ENCODE measurements around the gene RCOR2. TPM values are rescaled to one million over a fixed set of nuclear protein-coding genes. Genes with fewer than 3 reads are reported as not detected.

The RCOR2 gene
- total and polyA plus RNA-seq, 2 of the 13 experiments (the other 11 are each of a cell fraction or from before 2014, with no cell fraction given): 8.3 to 8.5 TPM

- CTCF ChIA-PET (ENCODE audit: low intra/inter-chr PET ratio, low total read pairs): no interaction called here
- FAIRE-seq (no peak), ATAC-seq (no peak), DNase-seq (ENCODE audit: low spot score) (no peak)
- Histone ChIP-seq H3K27me3 (ENCODE audit: control insufficient read depth in 1 of 2, insufficient read depth in 2 of 2, low read length in 2 of 2) (no peaks in the 10 kb centered on the region), H3K36me3 (replicated peaks in 1 of 2; ENCODE audit: control insufficient read depth in 1 of 2, insufficient read depth in 2 of 2, low read length in 2 of 2) (peaks cover 17 to 35% of the 10 kb centered on the region in 2 experiments; a peak in 4 of 5 replicates), H3K4me1 (ENCODE audit: insufficient read depth, low read length) (no peaks in the 10 kb centered on the region), H3K79me2 (ENCODE audit: insufficient read depth, low read length) (no peaks in the 10 kb centered on the region), H3K27ac (ENCODE audit: extremely low read length, insufficient read depth, low read length) (no peak overlapping the region), H3K9ac (ENCODE audit: insufficient read depth, low read depth, low read length) (no peak overlapping the region), H3K4me2 (ENCODE audit: low read depth, low read length) (no peak overlapping the region), H3K9me3 (ENCODE audit: low read length) (no peaks in the 10 kb centered on the region), H2AFZ (ENCODE audit: low read length) (no peak overlapping the region), H4K20me1 (ENCODE audit: insufficient read depth, low read length) (no peaks in the 10 kb centered on the region), H3K4me3 (replicated peaks in 1 of 3; ENCODE audit: insufficient read depth in 1 of 3, low read depth in 2 of 3, low read length in 3 of 3) (no peak overlapping the region)
- 97% methylated on average over 7 of the region's 21 CpGs for WGBS (ENCODE audit: low lambda C conversion rate)
- intact Hi-C loops (cut with micrococcal nuclease; ENCODE audit: unreplicated experiment): loop anchor here (10.0 kb wide), 1 partner anchor 143 kb away; the partner anchor contains the start of gene ZFTA
- no TSS peak for BruUV-seq (replicated peaks)
- in situ Hi-C loops (cut with HindIII; ENCODE audit: extremely low pct_ligation_motif_present, low pct_unique_long_range_greater_than_20kb): no loop called here
- POLR2A ChIA-PET: no interaction called here
- TF ChIP-seq KAT2B (IDR thresholded peaks at IDR 0.05; ENCODE audit: borderline replicate concordance, low read depth, low read length) (no peak), SRSF4 (IDR thresholded peaks at IDR 0.05; ENCODE audit: low read depth, low read length, poor library complexity, severe bottlenecking) (no peak), RBM22 (optimal IDR thresholded peaks at IDR 0.05; ENCODE audit: low read length) (peak; percentile 43), AGO2 (optimal IDR thresholded peaks at IDR 0.05; ENCODE audit: low read depth, low read length) (peak; percentile 58), MAF1 (CRISPR knock-in tag; IDR thresholded peaks at IDR 0.05; ENCODE audit: borderline replicate concordance) (no peak), MIXL1 (CRISPR knock-in tag; IDR thresholded peaks at IDR 0.05) (no peak), CHD2 (IDR thresholded peaks at IDR 0.05; ENCODE audit: low read depth, low read length) (no peak)
Observed at GRCh38 chr11:63907808-63908530, 9.0 kb downstream of the RCOR2 start.

DNA sequence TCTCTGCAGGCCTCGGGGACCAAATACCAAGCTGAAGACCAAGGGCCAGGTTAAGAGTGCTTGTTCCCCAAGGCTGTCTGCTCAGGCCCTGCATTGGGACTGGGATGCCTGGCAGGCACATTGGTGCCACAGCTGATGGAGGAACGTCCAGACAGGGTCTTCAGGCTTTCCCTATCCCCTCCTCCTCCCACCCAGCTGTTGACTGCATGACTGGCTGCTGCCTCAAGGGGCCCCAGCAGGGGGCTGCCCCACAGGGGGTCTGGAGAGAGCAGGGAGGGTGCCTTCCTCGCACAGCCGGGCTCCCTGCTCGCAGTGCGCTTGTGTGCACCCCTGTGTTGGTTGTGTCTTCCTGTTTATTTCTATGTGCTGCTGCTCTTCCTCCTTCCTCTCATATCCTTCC, 9.9 kb downstream of the RCOR2 start:
- no peak overlapping the region for H3K27ac ChIP-seq (ENCODE audit: extremely low read length, insufficient read depth, low read length)
- H3K9me3 ChIP-seq (ENCODE audit: low read length): no peaks in the 10 kb centered on the region
- TF ChIP-seq TEAD3 (CRISPR knock-in tag; optimal IDR thresholded peaks at IDR 0.05; ENCODE audit: borderline replicate concordance) (no peak), ZNF234 (CRISPR knock-in tag; conservative IDR thresholded peaks at IDR 0.05) (no peak)
- H4K20me1 ChIP-seq (ENCODE audit: insufficient read depth, low read length): no peaks in the 10 kb centered on the region
- peaks cover 24 to 44% of the 10 kb centered on the region in 2 experiments for H3K36me3 ChIP-seq (replicated peaks in 1 of 2; ENCODE audit: control insufficient read depth in 1 of 2, insufficient read depth in 2 of 2, low read length in 2 of 2)
- 88% methylated on average over 6 of the region's 6 CpGs for WGBS (ENCODE audit: low lambda C conversion rate)
- H3K4me1 ChIP-seq (ENCODE audit: insufficient read depth, low read length): no peaks in the 10 kb centered on the region
- no peaks in the 10 kb centered on the region for H3K27me3 ChIP-seq (ENCODE audit: control insufficient read depth in 1 of 2, insufficient read depth in 2 of 2, low read length in 2 of 2)
- ChIA-PET POLR2A (interaction anchor here (0.9 to 1.3 kb wide), 3 partner anchors 10 to 68 kb away, joined by 3 to 5 read pairs (median 3); partner anchors contain the start of genes MARK2 and RCOR2), CTCF (ENCODE audit: low intra/inter-chr PET ratio, low total read pairs) (interaction anchor here (1.7 kb wide), 1 partner anchor 70 kb away, joined by 9 read pairs; no protein-coding TSS in a partner anchor)
- no peak overlapping the region for H2AFZ ChIP-seq (ENCODE audit: low read length)
- no peak overlapping the region for H3K9ac ChIP-seq (ENCODE audit: insufficient read depth, low read depth, low read length)
- H3K79me2 ChIP-seq (ENCODE audit: insufficient read depth, low read length): no peaks in the 10 kb centered on the region
- intact Hi-C loops (cut with micrococcal nuclease; ENCODE audit: unreplicated experiment): loop anchor here (10.0 kb wide), 1 partner anchor 142 kb away; the partner anchor contains the start of gene ZFTA
- no peak overlapping the region for H3K4me3 ChIP-seq (replicated peaks in 1 of 3; ENCODE audit: insufficient read depth in 1 of 3, low read depth in 2 of 3, low read length in 3 of 3)
- DNase-seq (ENCODE audit: low spot score): no peak
- no peak overlapping the region for H3K4me2 ChIP-seq (ENCODE audit: low read depth, low read length)
- BruUV-seq (replicated peaks): no TSS peak
- no peak for ATAC-seq
- FAIRE-seq: no peak
- in situ Hi-C loops (cut with HindIII; ENCODE audit: extremely low pct_ligation_motif_present, low pct_unique_long_range_greater_than_20kb): no loop called here

All from HepG2 (cell line).